Dendritic cell treated with granulocyte-macrophage colony-stimulating factor and Interleukin-4, amounts not matched to agents 40 ng/mL and 50 ng/mL, for 4 days (primary cell): ENCODE data around the gene REXO5.
"Not testable (repeated sequence)": the region's sequence is repeated elsewhere in the genome, so short reads cannot be mapped to it uniquely, and the experiment has no call there.

ENCODE experiments used
- H3K27ac Mint-ChIP-seq: one replicate; pipeline ENCODE4 v1.8.0; 2022; ENCODE audit warnings: mild to moderate bottlenecking, mixed read lengths
- H3K27me3 Mint-ChIP-seq: one replicate; pipeline ENCODE4 v1.8.0; 2022; ENCODE audit warnings: mild to moderate bottlenecking, mixed read lengths
- H3K36me3 Mint-ChIP-seq: one replicate; pipeline ENCODE4 v1.8.0; 2022; ENCODE audit warnings: low read depth, mixed read lengths
- H3K4me1 Mint-ChIP-seq: one replicate; pipeline ENCODE4 v1.8.0; 2022; ENCODE audit warnings: low read depth, mixed read lengths
- H3K4me3 Mint-ChIP-seq: one replicate; pipeline ENCODE4 v1.8.0; 2022; ENCODE audit warnings: mild to moderate bottlenecking, moderate library complexity, mixed read lengths
- H3K9me3 Mint-ChIP-seq: one replicate; pipeline ENCODE4 v1.8.0; 2022; ENCODE audit warnings: mixed read lengths
- intact Hi-C: fragments of 100-400 bp; cut with micrococcal nuclease; formaldehyde crosslinking; loops from one replicate; pipeline ENCODE4 v1.15.0; 2022

Gene REXO5

DNA sequence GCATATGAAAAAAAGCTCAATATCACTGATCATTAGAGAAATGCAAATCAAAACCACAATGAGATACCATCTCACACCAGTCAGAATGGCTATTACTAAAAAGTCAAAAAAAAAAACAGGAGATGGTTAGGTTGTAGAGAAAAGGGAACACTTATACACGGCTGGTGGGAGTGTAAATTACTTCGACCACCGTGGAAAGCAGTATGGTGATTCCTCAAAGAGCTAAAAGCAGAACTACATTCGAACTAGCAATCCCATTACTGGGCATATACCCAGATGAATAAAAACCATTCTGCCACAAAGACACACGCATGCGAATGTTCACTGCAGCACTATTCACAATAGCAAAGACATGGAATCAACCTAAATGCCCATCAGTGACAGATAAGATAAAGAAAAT, 58.0 kb downstream of the REXO5 start:
- peaks cover 63% of the 10 kb centered on the region for H3K4me1 Mint-ChIP-seq
- intact Hi-C loops, H3K27me3 Mint-ChIP-seq, H3K9me3 Mint-ChIP-seq, H3K4me3 Mint-ChIP-seq: not testable (repeated sequence)
- H3K27ac Mint-ChIP-seq: peak overlapping the region; percentile 39
- peaks cover 84% of the 10 kb centered on the region for H3K36me3 Mint-ChIP-seq

DNA sequence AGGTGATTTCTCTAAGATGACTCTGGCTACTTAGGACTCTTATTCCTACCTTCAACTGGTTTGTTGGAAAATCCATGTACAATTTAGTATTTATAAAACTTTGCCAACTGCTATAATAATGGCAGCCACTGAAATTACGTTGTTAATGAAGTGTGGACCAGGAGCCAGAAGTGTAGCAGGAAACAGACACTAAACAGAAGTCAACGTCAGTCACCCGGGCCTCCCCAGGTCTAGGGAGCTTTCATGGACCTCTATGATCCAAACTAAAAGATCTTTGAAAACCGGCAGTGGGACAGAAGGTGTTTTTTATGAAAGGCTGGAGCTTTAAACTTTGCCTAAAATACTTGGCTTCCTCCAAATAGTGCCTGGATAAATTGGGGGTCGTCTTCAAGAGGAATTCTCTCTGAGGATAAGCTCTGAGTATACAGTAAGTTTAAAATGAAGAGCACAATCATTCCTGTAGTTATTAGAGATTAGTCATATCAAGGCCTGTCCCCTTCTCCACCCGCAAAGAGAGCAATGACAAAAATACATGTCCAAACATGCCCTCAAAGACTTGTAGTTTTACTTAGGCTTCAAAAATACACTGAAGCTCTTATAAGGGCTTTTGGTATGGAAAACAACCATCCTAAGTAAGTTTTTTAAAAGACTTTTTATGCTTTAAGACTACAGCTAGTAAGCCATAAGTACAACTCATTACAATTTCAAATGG, 59.2 kb downstream of the REXO5 start:
- Mint-ChIP-seq H3K27me3 (no peaks in the 10 kb centered on the region), H3K27ac (peak overlapping the region; percentile 66), H3K4me1 (peaks cover 68% of the 10 kb centered on the region), H3K36me3 (peaks cover 73% of the 10 kb centered on the region), H3K4me3 (no peak overlapping the region), H3K9me3 (no peaks in the 10 kb centered on the region)
- intact Hi-C loops: no loop called here

DNA sequence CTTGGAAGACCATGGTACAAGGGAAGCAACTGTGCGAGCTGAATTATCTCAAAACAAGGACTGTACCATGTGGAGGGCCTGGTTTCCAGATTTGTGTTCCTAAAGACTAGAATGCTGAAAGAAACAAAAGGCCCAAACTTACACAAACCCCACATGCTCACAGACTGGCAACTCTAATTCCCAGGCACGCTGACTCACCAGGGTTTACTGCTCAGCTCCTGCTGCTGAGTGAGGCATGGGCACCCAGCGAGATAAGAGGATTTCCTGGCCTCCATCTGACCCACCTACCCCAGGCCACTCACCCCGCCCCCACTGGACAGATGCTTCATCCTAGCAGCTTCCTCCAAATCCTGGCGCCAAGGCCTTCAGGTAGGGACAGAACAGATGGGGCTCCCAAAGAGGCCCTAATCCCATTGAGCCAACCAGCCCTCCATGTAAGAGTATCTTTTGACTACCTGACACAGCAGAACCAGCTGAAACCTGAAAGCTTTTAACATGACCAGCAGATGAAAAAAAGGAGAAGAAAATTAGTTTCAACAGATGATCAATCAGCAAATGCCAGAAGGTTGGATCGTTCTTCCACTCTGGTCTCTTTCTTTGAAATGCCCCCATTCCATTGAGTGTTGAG, 59.9 kb downstream of the REXO5 start:
- H3K4me1 Mint-ChIP-seq: peaks cover 75% of the 10 kb centered on the region
- no peaks in the 10 kb centered on the region for H3K9me3 Mint-ChIP-seq
- H3K27ac Mint-ChIP-seq: peak overlapping the region; percentile 66
- H3K4me3 Mint-ChIP-seq: no peak overlapping the region
- peaks cover 73% of the 10 kb centered on the region for H3K36me3 Mint-ChIP-seq
- intact Hi-C loops: no loop called here
- H3K27me3 Mint-ChIP-seq: no peaks in the 10 kb centered on the region

DNA sequence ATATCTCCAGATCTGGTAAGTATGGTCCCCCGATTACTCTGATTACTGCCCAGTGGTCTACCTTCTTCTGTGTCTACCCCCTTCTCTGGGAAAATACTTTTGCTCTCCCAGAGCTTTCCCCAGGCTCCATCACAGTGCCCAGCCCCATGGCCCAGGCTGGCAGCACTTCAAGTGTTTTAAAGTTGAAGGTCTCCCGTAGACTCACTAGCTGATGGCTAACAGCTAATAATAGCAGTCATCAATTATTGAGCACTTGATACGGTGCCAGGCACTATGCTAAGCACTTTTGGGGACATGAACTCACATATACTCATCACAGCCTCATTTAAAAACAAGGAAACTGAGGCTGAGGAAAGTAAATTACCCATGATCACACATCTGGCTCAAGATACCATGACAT, 60.5 kb downstream of the REXO5 start:
- peak overlapping the region; percentile 66 for H3K27ac Mint-ChIP-seq
- intact Hi-C loops: no loop called here
- H3K4me3 Mint-ChIP-seq: no peak overlapping the region
- H3K27me3 Mint-ChIP-seq: no peaks in the 10 kb centered on the region
- peaks cover 78% of the 10 kb centered on the region for H3K4me1 Mint-ChIP-seq
- peaks cover 73% of the 10 kb centered on the region for H3K36me3 Mint-ChIP-seq
- H3K9me3 Mint-ChIP-seq: no peaks in the 10 kb centered on the region

DNA sequence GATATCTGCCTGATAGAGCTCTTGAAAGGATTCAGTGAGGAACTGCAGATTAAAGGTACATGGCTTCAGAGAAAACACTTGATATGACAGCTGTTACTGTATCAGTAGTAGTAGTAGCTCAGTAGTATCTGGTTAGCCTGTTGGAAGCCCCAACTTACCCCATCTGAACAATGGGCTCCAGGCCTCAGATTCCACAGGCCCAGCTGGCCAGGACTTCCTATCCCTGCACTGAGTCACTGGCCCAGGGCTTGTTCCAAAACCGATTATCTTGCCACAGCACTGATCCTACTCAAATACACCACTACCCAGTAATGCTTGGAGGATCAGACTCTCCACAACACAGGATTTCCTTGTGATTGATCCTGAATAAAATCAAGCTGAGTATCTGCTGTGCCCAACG, 61.3 kb downstream of the REXO5 start:
- Mint-ChIP-seq H3K27ac (peak overlapping the region; percentile 33), H3K4me3 (no peak overlapping the region), H3K9me3 (no peaks in the 10 kb centered on the region), H3K4me1 (peaks cover 86% of the 10 kb centered on the region), H3K36me3 (peaks cover 70% of the 10 kb centered on the region), H3K27me3 (no peaks in the 10 kb centered on the region)
- intact Hi-C loops: no loop called here

DNA sequence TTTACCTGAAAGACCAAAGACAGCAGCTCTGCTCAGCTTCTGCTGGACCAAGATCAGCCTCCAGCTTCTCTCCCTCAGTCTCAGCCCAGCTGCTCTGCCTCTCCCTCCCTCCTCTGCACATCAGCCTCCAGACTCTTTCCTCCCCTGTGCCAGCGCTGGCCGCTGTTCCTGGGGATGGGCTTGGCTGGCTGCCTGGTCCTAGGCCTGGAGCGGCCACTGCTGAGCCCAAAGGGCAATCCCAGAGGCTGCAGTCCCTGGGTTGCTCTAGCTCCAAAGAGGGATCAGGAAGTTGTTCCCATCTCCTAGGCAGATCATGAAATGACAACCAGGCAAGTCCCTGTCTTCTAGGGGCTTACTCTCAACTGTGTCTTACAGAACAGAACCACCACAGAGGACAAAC, 62.6 kb downstream of the REXO5 start:
- intact Hi-C loops: no loop called here
- Mint-ChIP-seq H3K36me3 (peaks cover 67% of the 10 kb centered on the region), H3K27me3 (no peaks in the 10 kb centered on the region), H3K27ac (peak overlapping the region; percentile 62), H3K4me3 (no peak overlapping the region), H3K9me3 (no peaks in the 10 kb centered on the region), H3K4me1 (peaks cover 95% of the 10 kb centered on the region)

DNA sequence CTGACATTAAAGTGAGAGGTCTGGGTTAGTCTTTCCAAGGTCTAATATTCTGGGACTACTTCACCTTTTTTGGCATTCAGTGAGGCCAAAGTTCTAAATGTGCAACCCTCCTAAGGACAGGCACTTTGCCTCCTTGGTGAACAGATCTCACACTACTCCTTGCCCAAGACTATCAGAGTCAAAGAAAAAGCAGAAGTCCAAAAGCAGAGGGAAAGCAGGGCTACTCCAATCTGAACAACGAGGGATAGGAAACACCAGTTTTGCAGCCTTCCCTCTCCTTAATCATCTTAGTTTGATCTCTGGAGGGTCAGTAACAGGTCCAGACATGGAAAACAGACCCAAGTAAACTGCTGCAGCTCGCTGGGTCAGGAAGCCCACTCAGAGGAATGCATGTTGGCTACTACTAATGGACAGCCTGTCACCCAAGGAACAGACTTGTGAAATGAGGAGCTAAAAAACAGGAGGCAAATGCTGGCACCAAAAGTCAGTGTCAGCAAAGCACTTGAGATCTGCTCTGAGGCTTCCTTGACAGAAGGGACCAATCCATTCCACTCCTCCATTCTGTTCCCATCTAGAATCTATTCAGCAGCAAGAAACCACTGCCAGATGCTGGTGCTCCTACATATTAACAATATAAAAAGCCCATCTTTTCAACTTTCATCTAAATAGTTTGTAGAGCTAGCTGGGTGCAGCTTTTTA, 63.9 kb downstream of the REXO5 start:
- H3K27ac Mint-ChIP-seq: peak overlapping the region; percentile 41
- no peaks in the 10 kb centered on the region for H3K27me3 Mint-ChIP-seq
- peaks cover 61% of the 10 kb centered on the region for H3K36me3 Mint-ChIP-seq

DNA sequence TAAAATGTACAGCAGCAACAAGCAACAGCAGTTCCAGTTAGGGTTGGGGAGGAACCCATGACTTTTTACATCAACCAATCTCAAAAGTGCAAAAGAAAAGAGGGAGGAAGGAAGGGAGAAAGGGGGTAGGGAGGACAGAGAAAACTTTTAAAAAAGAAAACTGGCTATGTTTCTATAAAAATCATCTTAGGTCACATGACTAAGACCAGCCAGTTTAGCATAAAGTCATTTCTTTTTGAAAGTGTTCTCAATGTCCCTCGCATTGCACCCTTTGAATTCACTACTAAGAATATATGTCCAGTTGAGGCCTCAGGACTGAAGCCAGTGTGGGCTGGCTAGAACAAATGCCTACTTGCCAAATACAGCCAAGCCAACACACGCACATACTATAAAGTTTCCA, 64.9 kb downstream of the REXO5 start:
- H3K9me3 Mint-ChIP-seq: no peaks in the 10 kb centered on the region
- intact Hi-C loops: no loop called here

More for the DNA sequence above, 63.9 kb downstream of the REXO5 start:
- Mint-ChIP-seq H3K9me3 (no peaks in the 10 kb centered on the region), H3K4me3 (no peak overlapping the region), H3K4me1 (peaks cover 97% of the 10 kb centered on the region)
- intact Hi-C loops: no loop called here

DNA sequence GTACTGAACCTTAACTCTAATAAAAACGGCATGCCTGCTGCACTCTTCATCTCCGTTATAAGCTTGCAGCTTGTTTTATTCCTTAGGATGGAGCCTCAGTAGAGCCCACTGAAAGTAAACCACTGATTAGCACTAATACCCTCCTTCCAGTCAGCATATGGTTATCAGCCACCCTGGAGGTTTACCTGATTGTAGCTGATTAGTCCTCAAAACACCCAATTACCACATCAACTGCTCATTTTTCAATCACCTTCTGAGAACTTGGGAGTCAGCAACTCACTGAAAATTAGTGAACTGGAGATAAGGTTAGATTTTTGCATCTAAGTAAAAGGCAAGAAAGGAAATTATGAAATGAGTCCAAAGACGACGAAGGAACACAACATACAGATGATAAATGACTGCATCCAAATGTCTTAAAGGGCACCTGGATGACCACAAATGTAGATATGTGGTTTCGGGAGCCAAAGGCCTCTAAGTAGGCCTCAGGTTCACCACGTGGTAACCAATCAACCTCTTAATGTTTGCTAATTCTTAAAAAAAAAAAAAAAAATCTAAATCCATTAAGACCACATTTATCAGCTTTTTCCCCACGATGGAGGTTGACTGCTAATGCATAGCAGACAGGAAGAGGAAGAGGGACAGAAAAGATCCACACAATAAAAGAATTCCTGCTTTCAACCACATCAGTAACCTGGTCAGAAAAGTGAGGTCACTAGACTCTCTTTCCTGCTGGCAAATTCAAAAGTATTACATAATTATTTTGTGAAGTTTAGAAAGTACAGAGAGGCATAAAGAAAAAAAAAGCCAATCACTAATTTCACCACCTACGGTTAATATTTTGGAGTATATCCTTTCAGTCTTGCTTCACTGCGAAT, 65.9 kb downstream of the REXO5 start:
- Mint-ChIP-seq H3K27ac (no peak overlapping the region), H3K4me3 (no peak overlapping the region), H3K9me3 (no peaks in the 10 kb centered on the region), H3K4me1 (peaks cover 93% of the 10 kb centered on the region), H3K36me3 (peaks cover 69% of the 10 kb centered on the region), H3K27me3 (no peaks in the 10 kb centered on the region)
- intact Hi-C loops: no loop called here

More for the DNA sequence above, 64.9 kb downstream of the REXO5 start:
- peak overlapping the region; percentile 41 for H3K27ac Mint-ChIP-seq
- peaks cover 69% of the 10 kb centered on the region for H3K36me3 Mint-ChIP-seq
- H3K4me1 Mint-ChIP-seq: peaks cover 97% of the 10 kb centered on the region
- H3K4me3 Mint-ChIP-seq: no peak overlapping the region
- H3K27me3 Mint-ChIP-seq: no peaks in the 10 kb centered on the region

DNA sequence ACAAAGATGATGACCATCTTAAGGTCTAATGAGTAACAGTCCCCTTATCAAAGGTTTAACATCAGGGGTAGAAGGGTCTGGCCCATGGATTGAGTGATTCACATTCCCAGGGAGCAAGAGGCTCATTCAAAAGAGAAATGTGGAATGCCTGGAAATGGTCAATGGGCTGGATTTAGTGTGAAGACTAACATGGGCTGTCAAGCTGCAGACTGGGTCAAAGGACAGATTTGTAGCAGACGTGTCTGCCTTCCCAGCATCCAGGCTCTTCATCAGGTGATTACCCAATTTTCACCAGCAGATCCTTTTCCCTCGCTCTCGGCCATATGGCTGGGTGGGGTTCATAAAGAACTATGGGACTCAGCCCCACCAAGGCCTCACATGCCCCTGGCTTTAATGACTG, 67.0 kb downstream of the REXO5 start:
- Mint-ChIP-seq H3K4me1 (peaks cover 93% of the 10 kb centered on the region), H3K27ac (no peak overlapping the region), H3K4me3 (no peak overlapping the region)

DNA sequence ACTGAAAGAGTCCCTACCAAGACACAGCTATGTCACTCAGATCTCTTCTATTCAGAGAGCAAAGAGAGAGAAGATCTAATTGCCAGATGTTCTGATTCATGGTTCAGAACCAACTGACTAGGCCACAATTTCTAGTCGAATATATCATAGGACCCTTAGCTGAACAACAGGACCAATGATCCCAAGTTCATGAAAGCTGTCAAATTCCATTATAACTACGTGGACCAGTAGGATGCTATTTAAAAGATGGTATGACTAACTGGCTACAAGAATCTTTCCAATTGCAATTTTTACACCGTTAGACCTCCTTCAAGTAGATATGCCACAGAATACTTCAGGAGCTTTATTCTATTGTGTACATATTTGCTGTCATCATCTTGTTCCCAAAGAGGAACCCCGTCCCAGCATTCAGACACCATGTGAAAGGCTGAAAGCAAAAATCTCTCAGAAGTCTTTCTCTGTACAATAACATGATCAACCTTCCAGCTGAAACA, 67.8 kb downstream of the REXO5 start:
- H3K4me3 Mint-ChIP-seq: no peak overlapping the region
- no peaks in the 10 kb centered on the region for H3K9me3 Mint-ChIP-seq
- H3K36me3 Mint-ChIP-seq: peaks cover 68% of the 10 kb centered on the region
- peaks cover 93% of the 10 kb centered on the region for H3K4me1 Mint-ChIP-seq
- no peak overlapping the region for H3K27ac Mint-ChIP-seq
- H3K27me3 Mint-ChIP-seq: no peaks in the 10 kb centered on the region
- intact Hi-C loops: no loop called here

More for the DNA sequence above, 67.0 kb downstream of the REXO5 start:
- H3K9me3 Mint-ChIP-seq: no peaks in the 10 kb centered on the region
- intact Hi-C loops: no loop called here
- peaks cover 65% of the 10 kb centered on the region for H3K36me3 Mint-ChIP-seq
- H3K27me3 Mint-ChIP-seq: no peaks in the 10 kb centered on the region

DNA sequence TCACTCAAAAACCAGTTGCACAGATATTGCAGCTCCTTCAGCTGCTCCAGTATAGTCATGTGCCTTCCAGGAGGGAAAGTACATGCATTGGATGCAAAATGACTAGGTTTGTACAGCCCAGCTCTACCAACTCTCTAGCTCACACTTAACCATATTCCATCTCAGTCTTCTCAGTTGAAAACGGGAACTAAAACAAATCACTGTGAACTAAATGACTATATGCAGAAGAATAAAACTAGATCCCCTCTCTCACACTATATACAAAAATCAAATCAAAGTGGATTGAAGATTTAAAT, 69.0 kb downstream of the REXO5 start:
- H3K27me3 Mint-ChIP-seq: no peaks in the 10 kb centered on the region
- no peaks in the 10 kb centered on the region for H3K9me3 Mint-ChIP-seq
- no peak overlapping the region for H3K4me3 Mint-ChIP-seq
- H3K36me3 Mint-ChIP-seq: peaks cover 65% of the 10 kb centered on the region
- H3K27ac Mint-ChIP-seq: peak overlapping the region; percentile 49
- intact Hi-C loops: no loop called here
- H3K4me1 Mint-ChIP-seq: peaks cover 94% of the 10 kb centered on the region

DNA sequence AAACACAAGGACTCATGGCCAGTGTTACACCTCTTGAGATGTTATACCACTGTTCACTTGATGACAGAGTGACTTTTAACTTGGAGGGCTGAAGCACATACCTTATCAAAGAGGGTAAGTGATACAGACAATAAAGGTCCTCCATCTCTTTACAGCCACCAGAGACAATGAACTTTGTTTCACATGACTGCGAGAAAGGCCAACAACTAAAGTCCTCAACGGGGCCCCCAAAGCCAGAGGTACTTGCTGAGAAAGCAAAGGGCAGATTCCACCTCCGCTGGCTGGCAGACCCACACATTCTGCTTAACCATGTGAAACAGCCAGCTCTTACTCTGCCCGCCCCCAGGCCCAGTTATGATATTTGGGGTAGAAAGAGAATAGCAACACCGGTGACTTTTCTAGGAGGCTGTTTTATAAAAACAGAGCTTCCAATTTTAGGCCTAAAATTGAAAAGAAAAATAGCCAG, 72.4 kb downstream of the REXO5 start:
- Mint-ChIP-seq H3K4me1 (peaks cover 79% of the 10 kb centered on the region), H3K36me3 (peaks cover 63% of the 10 kb centered on the region), H3K27me3 (no peaks in the 10 kb centered on the region), H3K27ac (no peak overlapping the region), H3K4me3 (no peak overlapping the region), H3K9me3 (no peaks in the 10 kb centered on the region)
- intact Hi-C loops: no loop called here
